HEK293 (cell line): ENCODE results near the gene SMC1B.

ENCODE experiments used
- ATF2 ChIP-seq: fragments of 450-650 bp; formaldehyde crosslinking; IDR thresholded peaks from 2 replicates; pipeline ENCODE4 v1.5.1; 2016; ENCODE audit warnings: missing biosample characterization, missing genetic modification characterization, low read depth
- BCL11B ChIP-seq: fragments of 450-650 bp; formaldehyde crosslinking; IDR thresholded peaks from 2 replicates; pipeline ENCODE4 v1.5.1; 2016; ENCODE audit warnings: low read depth, missing biosample characterization, missing genetic modification characterization
- CTCF ChIP-seq: fragments of 450-650 bp; formaldehyde crosslinking; IDR thresholded peaks from 2 replicates; pipeline ENCODE4 v1.5.1; 2016; ENCODE audit warnings: missing biosample characterization, missing genetic modification characterization
- GLI4 ChIP-seq: fragments of 450-650 bp; formaldehyde crosslinking; IDR thresholded peaks from 2 replicates; pipeline ENCODE4 v1.5.1; 2016; ENCODE audit warnings: missing biosample characterization, missing genetic modification characterization
- HOXC10 ChIP-seq: sonication (generic); formaldehyde crosslinking; IDR thresholded peaks from 2 replicates; pipeline ENCODE4 v1.8.1; 2023; ENCODE audit warnings: mild to moderate bottlenecking, missing genetic modification reagents
- MYNN ChIP-seq: fragments of 450-650 bp; formaldehyde crosslinking; IDR thresholded peaks from 2 replicates; pipeline ENCODE4 v1.5.1; 2016; ENCODE audit warnings: missing biosample characterization, missing genetic modification characterization, borderline replicate concordance
- REST ChIP-seq: fragments of 450-650 bp; formaldehyde crosslinking; IDR thresholded peaks from 2 replicates; pipeline ENCODE4 v1.5.1; 2016; ENCODE audit warnings: missing biosample characterization, missing genetic modification characterization
- TCF7L2 ChIP-seq: IDR thresholded peaks from 2 replicates; pipeline ENCODE4 v1.6.1; 2011; ENCODE audit warnings: low read depth, mild to moderate bottlenecking, inconsistent platforms, low read length, moderate library complexity, borderline replicate concordance
- ZBTB44 ChIP-seq: fragments of 450-650 bp; IDR thresholded peaks from 2 replicates; pipeline ENCODE4 v1.5.1; 2018; ENCODE audit warnings: missing biosample characterization, mild to moderate bottlenecking, missing genetic modification characterization
- ZNF121 ChIP-seq: fragments of 450-650 bp; formaldehyde crosslinking; IDR thresholded peaks from 2 replicates; pipeline ENCODE4 v1.5.1; 2016; ENCODE audit warnings: missing biosample characterization, missing genetic modification characterization
- ZNF223 ChIP-seq: fragments of 450-650 bp; formaldehyde crosslinking; IDR thresholded peaks from 2 replicates; pipeline ENCODE4 v1.5.1; 2016; ENCODE audit warnings: missing biosample characterization, missing genetic modification characterization
- ZNF274 ChIP-seq, 2 experiments: fragments of 200-500 bp in 1 of 2; fragments of 450-650 bp in 1 of 2; sonication (Bioruptor generic) in 1 of 2; formaldehyde crosslinking in 1 of 2; IDR thresholded peaks; 2 replicates each; pipeline versions ENCODE4 v1.5.1 to v1.6.1; 2014 to 2016; ENCODE audit warnings: borderline replicate concordance in 1 of 2, inconsistent platforms in 1 of 2, low read length in 1 of 2, missing biosample characterization in 1 of 2, missing genetic modification characterization in 1 of 2
- ZNF510 ChIP-seq: fragments of 450-650 bp; formaldehyde crosslinking; IDR thresholded peaks from 2 replicates; pipeline ENCODE4 v1.5.1; 2018; ENCODE audit warnings: mild to moderate bottlenecking, missing genetic modification characterization, missing biosample characterization; ENCODE audit not compliant: insufficient replicate concordance

- TF ChIP-seq ZBTB44 (tag by site-specific recombination), result no peak
- TF ChIP-seq ZNF121, result no peak
- no peak for TF ChIP-seq CTCF (tag by site-specific recombination)
- TF ChIP-seq REST (tag by site-specific recombination), result no peak
- no peak for TF ChIP-seq BCL11B (tag by site-specific recombination)
- no peak for TF ChIP-seq HOXC10 (CRISPR knock-in tag)
- no peak for TF ChIP-seq ATF2
- TF ChIP-seq ZNF223 (tag by site-specific recombination), result no peak
- no peak for TF ChIP-seq MYNN (tag by site-specific recombination)
- TF ChIP-seq ZNF510 (tag by site-specific recombination), result no peak
- TF ChIP-seq TCF7L2, result no peak
- no peak for TF ChIP-seq GLI4 (tag by site-specific recombination)
- no peak for TF ChIP-seq ZNF274 (IDR thresholded peaks at IDR 0.05; ENCODE audit: low read length)
- no peak for TF ChIP-seq ZNF274 (tag by site-specific recombination; IDR thresholded peaks at IDR 0.05; ENCODE audit: borderline replicate concordance)
Measured at GRCh38 chr22:45421349-45422055, 8.1 kb upstream of the SMC1B start.
